ES-I3 (cell line): ENCODE measurements around the gene SMCO3.

Experiments used
- H3K36me3 ChIP-seq: 2 replicates; pipeline ENCODE4 v1.6.1; 2013; ENCODE audit warnings: mild to moderate bottlenecking, low read length, control low read depth, moderate library complexity; ENCODE audit not compliant: insufficient read depth
- H3K4me1 ChIP-seq: 2 replicates; pipeline ENCODE4 v1.6.1; 2013; ENCODE audit warnings: mild to moderate bottlenecking, control low read depth, low read length; ENCODE audit not compliant: insufficient read depth
- H3K9ac ChIP-seq: 2 replicates; pipeline ENCODE4 v1.6.1; 2013; ENCODE audit warnings: low read depth, mild to moderate bottlenecking, low read length, moderate library complexity
- H3K9me3 ChIP-seq: 2 replicates; pipeline ENCODE4 v1.6.1; 2013; ENCODE audit warnings: mild to moderate bottlenecking, low read length, moderate library complexity; ENCODE audit not compliant: control insufficient read depth, insufficient read depth

SMCO3 gene

DNA sequence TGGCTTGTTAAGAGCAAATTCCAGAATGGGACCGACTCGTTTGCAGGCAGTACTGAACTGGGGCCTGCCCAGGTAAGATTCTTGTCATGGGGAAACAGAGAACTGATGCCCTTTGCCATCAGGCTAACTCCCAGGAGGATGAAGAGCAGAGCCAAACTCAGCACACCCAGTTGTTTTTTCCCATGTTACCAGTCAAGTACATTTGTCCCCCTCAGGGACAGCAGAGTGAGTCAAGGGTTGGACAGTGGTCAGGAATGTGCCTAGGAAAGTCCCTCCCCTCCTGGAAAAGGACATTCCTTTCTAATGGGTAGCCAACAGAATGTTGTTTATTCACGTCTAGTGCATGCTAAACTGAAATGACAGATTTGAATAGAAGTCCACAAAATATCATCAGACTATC is 27.8 kb upstream of the SMCO3 start:
- Histone ChIP-seq H3K4me1 (peaks cover 4% of the 10 kb centered on the region; the same call in 1 of the 2 replicates), H3K9ac (no peak overlapping the region), H3K36me3 (no peaks in the 10 kb centered on the region), H3K9me3 (no peaks in the 10 kb centered on the region)

DNA sequence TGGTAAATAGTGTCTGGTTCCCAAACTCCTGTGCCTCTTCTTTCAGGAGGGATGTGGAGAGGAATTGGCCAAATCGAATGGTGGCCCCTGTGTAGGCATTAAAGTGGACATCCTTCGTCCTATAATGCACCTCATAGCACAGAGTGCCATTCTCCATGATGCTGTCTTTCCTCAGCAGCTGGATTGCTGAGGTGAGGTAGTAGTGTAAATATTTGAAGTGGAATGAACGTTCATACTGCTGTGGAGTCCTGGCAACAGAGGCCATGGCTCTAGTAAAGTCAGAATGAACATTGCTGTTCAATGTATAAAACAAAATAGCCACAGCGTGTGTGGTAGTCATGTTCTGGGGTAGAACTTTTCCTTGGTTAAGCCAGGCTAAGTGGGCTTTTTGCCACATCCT is 26.6 kb upstream of the SMCO3 start:
- Histone ChIP-seq H3K36me3 (no peaks in the 10 kb centered on the region), H3K4me1 (peaks cover 4% of the 10 kb centered on the region; the same call in 1 of the 2 replicates), H3K9me3 (no peaks in the 10 kb centered on the region), H3K9ac (no peak overlapping the region)

DNA sequence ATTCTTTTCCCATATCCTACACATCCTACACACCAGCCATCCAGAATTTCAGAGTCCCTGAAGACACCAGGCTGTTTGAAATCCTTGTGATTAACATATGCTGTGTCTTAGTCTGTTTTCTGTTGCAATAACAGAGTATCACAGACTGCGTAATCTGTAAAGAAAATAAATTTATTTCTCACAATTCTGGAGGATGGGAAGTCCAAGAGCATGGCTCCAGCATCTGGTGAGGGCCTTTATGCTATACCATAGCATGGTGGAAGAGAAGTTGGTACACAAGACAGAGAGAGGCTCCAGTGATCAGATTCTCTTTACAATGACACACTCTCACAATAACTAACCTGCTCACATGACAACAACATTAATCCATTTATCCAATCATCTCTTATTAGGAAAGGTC is 25.3 kb upstream of the SMCO3 start:
- H3K9ac ChIP-seq: no peak overlapping the region
- no peaks in the 10 kb centered on the region for H3K36me3 ChIP-seq
- no peaks in the 10 kb centered on the region for H3K9me3 ChIP-seq
- peaks cover 4% of the 10 kb centered on the region; the same call in 1 of the 2 replicates for H3K4me1 ChIP-seq

DNA sequence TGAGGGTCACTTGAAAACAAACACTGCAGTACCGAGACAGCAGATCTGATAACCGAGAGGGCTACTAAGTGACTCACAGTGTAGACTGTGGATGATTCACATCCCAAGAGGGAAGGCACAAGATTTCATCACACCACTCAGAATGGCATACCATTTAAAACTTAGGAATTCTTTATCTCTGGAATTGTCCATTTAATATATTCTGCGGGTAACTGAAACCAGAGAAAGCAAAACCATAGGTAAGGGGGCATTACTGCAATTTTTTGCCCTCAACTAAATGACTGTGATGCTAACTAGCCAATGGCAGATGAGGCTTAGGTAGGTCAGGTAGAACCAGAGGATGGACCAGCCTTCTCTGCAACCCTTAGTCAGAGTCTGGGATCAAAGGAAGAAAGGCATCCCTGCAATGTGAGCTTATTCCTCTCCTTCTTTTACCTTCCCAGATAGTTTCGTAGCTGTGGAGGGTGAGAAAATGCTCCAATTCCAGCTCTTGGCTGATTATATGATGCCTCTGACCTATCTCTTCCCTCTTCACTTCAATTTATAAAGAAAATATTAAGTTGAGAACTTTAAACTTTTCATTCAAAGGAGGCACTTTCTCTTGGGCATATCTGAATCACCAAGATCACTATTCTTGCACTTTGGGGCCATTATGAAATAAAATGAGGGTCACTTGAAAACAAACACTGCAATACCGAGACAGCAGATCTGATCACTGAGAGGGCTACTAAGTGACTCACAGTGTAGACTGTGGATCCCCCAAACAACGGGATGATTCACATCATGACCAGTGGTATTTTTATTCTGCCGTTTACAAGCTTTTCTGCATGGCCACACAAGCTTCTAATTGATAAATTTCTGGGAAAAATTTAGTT is 22.6 kb upstream of the SMCO3 start:
- H3K4me1 ChIP-seq: peaks cover 2% of the 10 kb centered on the region; the same call in 1 of the 2 replicates
- no peaks in the 10 kb centered on the region for H3K36me3 ChIP-seq
- no peaks in the 10 kb centered on the region for H3K9me3 ChIP-seq
- no peak overlapping the region for H3K9ac ChIP-seq

DNA sequence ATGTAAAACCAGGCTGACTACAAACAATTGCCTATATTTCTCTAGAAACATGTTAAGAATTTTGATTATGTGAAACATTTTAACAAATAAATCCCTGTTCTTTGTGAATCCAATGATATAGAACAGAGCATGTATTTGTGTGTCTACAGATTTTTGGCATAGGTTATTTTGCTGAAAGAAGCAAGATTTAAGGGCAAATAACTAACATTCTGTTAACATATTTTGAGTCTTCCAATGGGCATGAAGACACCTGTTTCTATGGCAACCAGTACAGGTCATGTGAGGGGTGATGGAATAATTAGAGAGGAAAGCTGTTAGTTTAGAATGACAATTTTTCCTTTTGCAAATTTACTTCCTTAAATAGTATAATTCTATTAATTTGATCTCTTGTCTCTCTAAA is 20.5 kb upstream of the SMCO3 start:
- Histone ChIP-seq H3K9ac (no peak overlapping the region), H3K9me3 (no peaks in the 10 kb centered on the region), H3K36me3 (no peaks in the 10 kb centered on the region), H3K4me1 (no peaks in the 10 kb centered on the region)

DNA sequence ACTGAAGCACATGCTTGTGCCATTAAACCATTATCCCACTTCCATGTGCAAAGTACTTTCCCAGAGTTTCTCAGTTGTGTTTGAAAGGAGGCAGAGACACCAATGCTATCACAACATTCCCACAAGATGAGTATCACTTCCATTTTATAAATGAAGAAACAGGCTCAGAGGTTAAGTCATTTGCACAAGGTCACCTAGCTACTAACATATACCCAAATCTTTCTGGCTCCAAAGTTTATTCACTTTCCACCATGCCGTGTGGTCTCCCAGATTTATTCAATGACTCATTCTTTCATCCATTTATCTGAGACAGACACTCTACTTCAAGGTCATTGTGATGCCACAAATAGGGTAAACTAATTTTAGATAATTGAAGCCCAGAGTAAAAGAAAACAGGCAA is 20.0 kb upstream of the SMCO3 start:
- Histone ChIP-seq H3K36me3 (no peaks in the 10 kb centered on the region), H3K9ac (no peak overlapping the region), H3K9me3 (no peaks in the 10 kb centered on the region), H3K4me1 (no peaks in the 10 kb centered on the region)

DNA sequence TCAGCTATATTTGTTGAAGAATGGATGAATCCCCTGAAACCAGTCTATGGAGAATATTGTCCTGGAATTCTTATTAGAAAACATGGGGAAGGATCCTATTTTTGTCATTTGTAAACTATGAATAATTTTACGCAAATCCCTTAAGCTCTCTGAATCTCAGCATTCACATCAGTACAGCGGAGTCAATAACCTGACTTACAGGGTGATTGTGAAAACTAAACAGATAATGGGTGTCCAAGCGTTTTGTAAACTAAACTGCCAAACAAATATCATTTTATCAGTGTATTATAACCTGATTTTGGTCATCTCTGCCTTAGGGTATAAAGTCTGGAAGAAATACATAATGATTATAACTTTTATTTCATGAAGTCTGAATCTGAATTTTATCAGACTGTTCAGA is 19.4 kb upstream of the SMCO3 start:
- no peaks in the 10 kb centered on the region for H3K9me3 ChIP-seq
- H3K9ac ChIP-seq: no peak overlapping the region
- H3K4me1 ChIP-seq: no peaks in the 10 kb centered on the region
- no peaks in the 10 kb centered on the region for H3K36me3 ChIP-seq

DNA sequence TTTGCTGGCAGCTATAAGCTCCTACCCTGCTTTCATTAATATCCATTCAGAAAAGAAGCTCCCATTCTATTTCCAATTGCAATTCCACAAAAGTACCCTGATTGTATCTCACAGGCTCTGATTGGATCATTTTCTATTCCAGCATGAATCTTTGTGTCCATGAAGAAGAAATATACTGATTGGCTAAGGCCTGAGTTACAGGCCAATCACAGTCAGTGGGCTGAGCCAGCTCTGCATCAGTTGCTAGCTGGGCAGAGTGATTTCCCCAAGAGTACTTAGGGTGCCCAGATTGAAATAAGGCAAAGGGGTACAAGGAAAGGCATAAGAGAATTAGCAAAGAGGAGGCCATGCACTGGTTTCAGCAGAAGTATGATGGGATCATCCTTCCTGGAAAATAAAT is 14.9 kb upstream of the SMCO3 start:
- no peaks in the 10 kb centered on the region for H3K36me3 ChIP-seq
- no peaks in the 10 kb centered on the region for H3K9me3 ChIP-seq
- H3K4me1 ChIP-seq: no peaks in the 10 kb centered on the region
- no peak overlapping the region for H3K9ac ChIP-seq

DNA sequence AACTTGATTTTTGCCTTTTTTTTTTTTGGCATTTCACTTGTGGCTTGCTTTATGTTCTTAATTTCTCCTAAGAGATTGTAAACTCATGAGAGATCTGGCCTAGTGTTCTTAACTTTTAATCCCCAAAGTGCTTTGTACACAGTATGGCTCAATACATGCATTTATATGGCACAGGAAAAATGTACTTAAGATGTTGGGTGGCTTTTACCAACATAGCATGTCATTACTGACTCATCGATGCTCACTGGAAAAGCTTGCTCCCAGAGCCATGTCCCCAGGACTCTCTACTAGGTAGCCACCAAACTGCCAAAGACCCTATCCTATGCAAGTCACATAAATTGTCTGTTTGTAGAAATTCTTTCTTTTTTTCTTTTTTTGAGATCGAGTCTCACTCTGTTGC is 13.1 kb upstream of the SMCO3 start:
- Histone ChIP-seq H3K9ac (no peak overlapping the region), H3K36me3 (no peaks in the 10 kb centered on the region), H3K9me3 (no peaks in the 10 kb centered on the region), H3K4me1 (peaks cover 3% of the 10 kb centered on the region; the same call in 1 of the 2 replicates)

DNA sequence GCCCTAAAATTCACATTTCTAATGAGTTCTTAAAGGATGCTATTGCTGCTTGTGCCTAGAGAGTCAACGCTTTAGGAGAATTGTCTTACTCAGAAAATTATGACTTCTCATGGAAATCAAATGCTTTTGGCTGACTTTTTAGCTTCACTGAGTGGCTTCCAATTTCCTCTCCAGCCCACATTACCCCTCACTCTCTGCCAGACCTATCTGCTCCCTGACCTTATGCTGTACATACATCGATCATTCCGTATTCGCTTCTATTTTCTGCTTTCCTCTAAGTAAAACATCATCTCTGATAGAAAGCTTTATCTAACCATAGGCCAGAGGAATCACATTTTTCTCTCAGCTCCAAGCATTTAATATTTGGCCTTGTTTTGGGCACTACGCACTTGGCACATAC is 12.5 kb upstream of the SMCO3 start:
- peaks cover 4% of the 10 kb centered on the region; the same call in 1 of the 2 replicates for H3K4me1 ChIP-seq
- H3K9me3 ChIP-seq: no peaks in the 10 kb centered on the region
- H3K36me3 ChIP-seq: no peaks in the 10 kb centered on the region
- H3K9ac ChIP-seq: no peak overlapping the region

DNA sequence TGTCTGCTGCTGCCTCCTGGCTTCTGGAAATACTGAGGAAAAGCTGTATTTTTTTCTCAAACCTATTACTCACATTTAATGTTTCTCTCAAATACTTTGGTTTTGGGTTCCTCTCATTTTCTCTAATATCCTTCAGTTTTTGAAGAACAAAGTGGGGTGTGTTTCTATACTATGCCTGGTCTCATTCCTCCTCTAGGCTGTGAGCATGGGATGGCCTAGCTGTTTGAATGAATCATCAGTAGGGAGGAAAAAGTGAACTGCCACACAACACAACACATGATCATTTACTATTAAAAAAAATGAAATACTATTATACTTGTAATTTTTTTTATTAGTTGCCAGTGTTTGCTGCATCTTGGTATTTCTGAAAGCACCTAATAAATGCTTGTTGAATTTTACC is 11.3 kb upstream of the SMCO3 start:
- Histone ChIP-seq H3K9ac (no peak overlapping the region), H3K36me3 (no peaks in the 10 kb centered on the region), H3K4me1 (peaks cover 4% of the 10 kb centered on the region; the same call in 1 of the 2 replicates), H3K9me3 (no peaks in the 10 kb centered on the region)

DNA sequence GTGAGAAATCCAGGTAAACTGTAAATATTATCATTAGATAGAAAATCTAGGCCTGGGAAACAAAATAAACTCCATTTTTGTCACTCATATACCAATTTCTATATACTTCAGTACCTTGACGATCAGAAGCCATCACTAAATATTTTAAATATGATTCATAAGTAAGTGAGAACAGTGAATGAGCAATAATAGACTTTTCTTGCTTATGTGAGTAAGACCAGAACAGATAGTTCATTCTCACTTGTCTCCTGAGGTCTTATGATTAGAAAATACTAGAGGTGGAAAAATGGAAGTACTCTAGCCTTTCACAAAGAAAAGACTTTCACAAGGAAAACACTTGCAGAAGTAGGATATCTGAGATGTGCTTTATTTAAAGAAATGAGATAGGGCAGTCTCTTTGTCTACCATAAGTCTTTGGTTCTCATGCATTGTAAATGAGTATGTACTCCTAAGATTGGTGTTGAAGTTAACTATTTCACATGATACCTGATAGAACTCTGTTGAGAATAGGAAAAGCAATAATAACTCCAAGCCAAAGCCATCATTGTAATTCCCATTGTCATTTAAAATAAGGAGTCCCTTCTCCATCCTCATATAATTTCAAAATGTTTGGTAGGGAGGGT is 10.1 kb upstream of the SMCO3 start:
- Histone ChIP-seq H3K9ac (no peak overlapping the region), H3K9me3 (no peaks in the 10 kb centered on the region), H3K4me1 (peaks cover 4% of the 10 kb centered on the region; the same call in 1 of the 2 replicates), H3K36me3 (no peaks in the 10 kb centered on the region)

DNA sequence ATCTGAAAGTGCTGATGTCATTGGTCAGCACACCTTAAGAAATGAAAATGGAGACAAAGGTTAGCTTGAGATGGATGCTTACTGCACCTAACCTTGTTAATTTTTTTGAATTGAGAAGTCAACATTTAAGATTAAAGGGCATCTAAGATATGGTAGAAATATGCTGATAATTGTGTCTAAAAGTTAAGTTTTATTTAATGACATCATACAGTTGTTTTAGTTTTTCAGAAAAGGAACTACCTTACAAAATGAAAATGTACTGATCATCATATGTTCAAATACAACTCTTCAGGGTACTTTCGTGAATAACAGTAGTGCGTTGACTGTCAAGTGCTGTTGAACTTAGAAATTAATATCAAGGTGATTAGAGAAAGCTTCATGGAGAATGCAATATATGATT is 2.5 kb downstream of the SMCO3 start:
- no peaks in the 10 kb centered on the region for H3K9me3 ChIP-seq
- H3K36me3 ChIP-seq: no peaks in the 10 kb centered on the region
- H3K9ac ChIP-seq: no peak overlapping the region
- H3K4me1 ChIP-seq: no peaks in the 10 kb centered on the region

DNA sequence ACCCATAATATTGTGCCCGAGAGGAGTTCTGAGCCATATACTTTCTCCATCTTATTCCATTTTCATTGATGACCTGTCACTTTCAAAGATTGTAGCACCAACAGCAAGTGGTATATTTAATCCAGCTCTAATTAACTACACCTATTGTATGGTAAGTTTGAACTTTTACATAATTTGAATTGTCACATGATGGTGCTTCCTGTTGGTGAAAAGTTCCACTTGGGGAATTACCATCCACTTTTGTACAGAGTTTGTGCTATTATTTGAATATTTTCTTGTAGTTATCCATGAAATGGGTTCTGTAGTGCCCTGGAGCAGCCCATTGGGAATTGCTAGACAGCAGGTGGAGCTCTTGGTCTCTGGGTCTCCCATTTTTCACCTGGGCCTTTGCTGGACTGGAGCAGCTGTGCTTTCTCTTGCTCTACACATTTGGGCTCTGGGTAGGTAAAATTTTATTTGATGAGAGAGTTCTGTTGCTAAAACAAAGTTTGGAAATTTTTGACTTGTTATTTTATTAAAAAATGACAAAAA is 3.0 kb downstream of the SMCO3 start:
- no peaks in the 10 kb centered on the region for H3K4me1 ChIP-seq
- H3K9ac ChIP-seq: no peak overlapping the region
- no peaks in the 10 kb centered on the region for H3K9me3 ChIP-seq
- no peaks in the 10 kb centered on the region for H3K36me3 ChIP-seq
